Activated naive CD8-positive, alpha-beta T cell treated with anti-CD3 and anti-CD28 coated beads, Interleukin-2, amount 10 ng/mL, durations not matched to agents 7 days and 5 days (primary cell): ENCODE results near the gene GOLGA8G. TPM values are rescaled to one million over a fixed set of nuclear protein-coding genes. Genes with fewer than 3 reads are reported as not detected.
"Not testable (repeated sequence)": the region's sequence is repeated elsewhere in the genome, so short reads cannot be mapped to it uniquely, and the experiment has no call there.

Experiments
- ATAC-seq: fragments of 150-1000 bp; cut with Tn5 transposase; one replicate; pipeline ENCODE4 v1.10.0; 2021; ENCODE audit warnings: low read depth, moderate library complexity
- POLR2A ChIA-PET: fragments of 350-600 bp; sonication (Branson Sonifier 250); formaldehyde crosslinking; loops from one replicate; lab custom pipeline; 2021; ENCODE audit warnings: antibody characterized with exemption; lab: Charles Lee
- DNase-seq: peaks from one replicate; pipeline ENCODE4 v3.0.0; 2021
- H3K27ac Mint-ChIP-seq: one replicate; pipeline ENCODE4 v1.8.0; 2022; ENCODE audit warnings: mild to moderate bottlenecking, mixed read lengths
- H3K27me3 Mint-ChIP-seq: one replicate; pipeline ENCODE4 v1.8.0; 2022; ENCODE audit warnings: mild to moderate bottlenecking, moderate library complexity, mixed read lengths
- H3K36me3 Mint-ChIP-seq: one replicate; pipeline ENCODE4 v1.8.0; 2021; ENCODE audit warnings: mild to moderate bottlenecking, mixed read lengths
- H3K4me1 Mint-ChIP-seq: one replicate; pipeline ENCODE4 v1.8.0; 2021; ENCODE audit warnings: mixed read lengths
- H3K4me3 Mint-ChIP-seq: one replicate; pipeline ENCODE4 v1.8.0; 2022; ENCODE audit warnings: mild to moderate bottlenecking, moderate library complexity, mixed read lengths
- H3K9me3 Mint-ChIP-seq: one replicate; pipeline ENCODE4 v1.8.0; 2021; ENCODE audit warnings: mixed read lengths
- microRNA-seq: library from miRNA; unstranded; fragments of <30 nt; microRNA quantifications from one replicate; pipeline ENCODE4 v1.2.0, GENCODE V29; 2022
- total RNA-seq, 2 experiments: library from RNA; stranded (reverse); gene quantifications; one replicate each; pipeline ENCODE4 v1.2.3, GENCODE V29; 2021

GOLGA8G gene
- total RNA-seq, result not detected

GRCh38 chr15:28532954-28533353 lies at the start of gene GOLGA8G:
GOLGA8G (minus strand) TSS chr15:28532971; CDS start chr15:28532909, 62 bp downstream.
- ATAC-seq, H3K27me3 Mint-ChIP-seq, H3K36me3 Mint-ChIP-seq, H3K27ac Mint-ChIP-seq, H3K4me1 Mint-ChIP-seq, H3K9me3 Mint-ChIP-seq, POLR2A ChIA-PET, H3K4me3 Mint-ChIP-seq, DNase-seq: not testable (repeated sequence)

- ATAC-seq, H3K9me3 Mint-ChIP-seq, H3K4me3 Mint-ChIP-seq, H3K36me3 Mint-ChIP-seq, POLR2A ChIA-PET, H3K4me1 Mint-ChIP-seq, H3K27ac Mint-ChIP-seq, DNase-seq, H3K27me3 Mint-ChIP-seq: not testable (repeated sequence)
Observed at GRCh38 chr15:28573351-28573750, 40.6 kb upstream of the GOLGA8G start.

- ATAC-seq, H3K9me3 Mint-ChIP-seq, H3K4me1 Mint-ChIP-seq, POLR2A ChIA-PET, H3K27ac Mint-ChIP-seq, H3K27me3 Mint-ChIP-seq, H3K4me3 Mint-ChIP-seq, DNase-seq, H3K36me3 Mint-ChIP-seq: not testable (repeated sequence)
Observed at GRCh38 chr15:28553268-28553667, 20.5 kb upstream of the GOLGA8G start, which contains the start of gene GOLGA6L25. GOLGA6L25 (plus strand) TSS chr15:28553568; CDS start chr15:28553629, 61 bp downstream.

- H3K27me3 Mint-ChIP-seq, H3K27ac Mint-ChIP-seq, POLR2A ChIA-PET, H3K36me3 Mint-ChIP-seq, DNase-seq, ATAC-seq, H3K4me1 Mint-ChIP-seq, H3K9me3 Mint-ChIP-seq, H3K4me3 Mint-ChIP-seq: not testable (repeated sequence)
Observed at GRCh38 chr15:28515208-28515607, 17.6 kb downstream of the GOLGA8G start.

- DNase-seq, POLR2A ChIA-PET, H3K9me3 Mint-ChIP-seq, H3K27me3 Mint-ChIP-seq, ATAC-seq, H3K4me1 Mint-ChIP-seq, H3K36me3 Mint-ChIP-seq, H3K4me3 Mint-ChIP-seq, H3K27ac Mint-ChIP-seq: not testable (repeated sequence)
Observed at GRCh38 chr15:28514128-28514527, 18.6 kb downstream of the GOLGA8G start.

GRCh38 chr15:28508217-28508889 lies 24.4 kb downstream of the GOLGA8G start:
- DNase-seq, ATAC-seq, H3K4me3 Mint-ChIP-seq, H3K4me1 Mint-ChIP-seq, H3K27me3 Mint-ChIP-seq, H3K36me3 Mint-ChIP-seq, H3K27ac Mint-ChIP-seq, H3K9me3 Mint-ChIP-seq, POLR2A ChIA-PET: not testable (repeated sequence)

GRCh38 chr15:28481340-28481739 lies 51.4 kb downstream of the GOLGA8G start:
- H3K9me3 Mint-ChIP-seq, H3K36me3 Mint-ChIP-seq, DNase-seq, H3K4me3 Mint-ChIP-seq, H3K27me3 Mint-ChIP-seq, POLR2A ChIA-PET, H3K4me1 Mint-ChIP-seq, H3K27ac Mint-ChIP-seq, ATAC-seq: not testable (repeated sequence)

Small RNAs within 50 kb of the gene (microRNA-seq; reads per million reads assigned to microRNA genes)
- not detected for gene MIR4509-3

Other genes with a start within 250 kb of the GOLGA8G start
- gene HERC2, start 210.8 kb downstream of the GOLGA8G start, total RNA-seq, result 10 to 100 TPM; 43.0 to 47.0 TPM
- not detected for gene GOLGA6L24, start 174.9 kb downstream of the GOLGA8G start, total RNA-seq
- gene GOLGA8F, start 154.3 kb downstream of the GOLGA8G start, total RNA-seq, result not detected
- gene GOLGA6L25, start 20.6 kb upstream of the GOLGA8G start, total RNA-seq, result not detected
- 10 to 100 TPM in 1 of 2 experiments, 1 to 10 TPM in 1; 7.7 to 11.3 TPM for gene GOLGA8M, start 179.4 kb upstream of the GOLGA8G start, total RNA-seq